Activated effector memory CD4-positive, alpha-beta T cell treated with Interleukin-2 at 50 U/mL for 16 hours (primary cell): ENCODE measurements around the gene TOP3A.

ENCODE experiments used
- DNase-seq: peaks from one replicate; pipeline ENCODE4 v3.0.0-alpha.2; 2020

The TOP3A gene

GRCh38 chr17:18278867-18279266, 35.9 kb downstream of the TOP3A start:
- DNase-seq, result no peak

- no peak for DNase-seq
These were observed 37.7 kb downstream of the TOP3A start for GRCh38 chr17:18277076-18277475.

GRCh38 chr17:18270046-18270931, 44.5 kb downstream of the TOP3A start:
- DNase-seq, result no peak

DNA sequence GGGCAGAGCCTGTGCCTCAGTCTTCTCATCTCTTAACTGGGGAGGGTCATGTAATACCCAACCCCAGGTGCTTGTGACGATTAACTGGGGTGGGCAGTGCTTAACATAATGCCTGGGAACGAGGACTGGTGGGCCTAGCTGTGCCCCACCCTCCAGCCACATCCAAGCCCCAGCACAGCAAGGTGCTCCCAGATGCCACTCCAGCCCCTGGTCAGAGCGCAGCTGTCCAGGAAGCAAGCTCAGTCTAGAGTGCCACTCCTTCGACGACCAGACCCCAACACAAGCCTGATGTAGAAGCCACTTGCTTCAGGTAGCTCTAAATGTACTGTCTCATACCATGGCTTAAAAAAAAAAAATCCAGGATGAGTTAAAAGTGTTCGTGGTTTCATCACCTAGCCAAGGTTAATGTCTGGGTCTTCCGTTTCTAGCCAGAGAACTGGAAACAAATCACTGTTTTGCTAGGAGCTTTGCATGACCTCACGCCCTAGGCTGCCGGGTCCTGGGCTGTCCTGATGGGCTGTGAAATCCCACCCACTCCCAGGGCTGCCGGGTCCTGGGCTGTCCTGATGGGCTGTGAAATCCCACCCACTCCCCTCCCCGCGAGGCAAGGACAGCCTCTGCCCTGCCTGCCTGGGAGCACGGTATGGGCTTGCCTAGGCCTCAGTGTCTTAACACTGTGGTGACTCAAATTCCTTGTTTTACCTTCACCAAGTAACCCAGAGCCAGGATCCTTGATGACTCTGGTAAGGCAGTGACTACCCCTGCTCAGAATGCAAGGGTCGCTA, 46.7 kb downstream of the TOP3A start:
- no peak for DNase-seq

DNA sequence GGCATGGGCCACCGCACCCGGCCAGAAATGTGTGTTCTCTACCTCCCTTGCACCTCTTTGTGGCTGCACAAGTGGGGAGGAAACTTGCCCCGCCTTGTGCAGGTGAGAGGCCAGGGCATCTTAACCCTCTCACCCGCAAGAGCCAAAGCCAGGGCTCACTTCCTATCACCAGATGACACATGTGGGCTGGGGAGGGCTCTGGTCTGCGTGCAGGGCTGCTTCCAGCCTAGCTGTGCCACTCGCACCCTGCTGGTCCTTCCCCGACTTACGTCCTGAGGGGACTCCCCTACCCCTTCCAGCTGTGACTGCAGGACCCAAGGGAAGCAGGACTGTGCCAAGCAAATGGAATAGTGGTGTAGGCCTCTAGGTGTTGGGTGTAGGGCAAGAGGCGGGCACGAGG, 47.4 kb downstream of the TOP3A start:
- no peak for DNase-seq

- no peak for DNase-seq
These were observed 50.7 kb downstream of the TOP3A start for GRCh38 chr17:18263885-18264682.

GRCh38 chr17:18262641-18263040, 52.2 kb downstream of the TOP3A start:
- DNase-seq, result no peak

DNA sequence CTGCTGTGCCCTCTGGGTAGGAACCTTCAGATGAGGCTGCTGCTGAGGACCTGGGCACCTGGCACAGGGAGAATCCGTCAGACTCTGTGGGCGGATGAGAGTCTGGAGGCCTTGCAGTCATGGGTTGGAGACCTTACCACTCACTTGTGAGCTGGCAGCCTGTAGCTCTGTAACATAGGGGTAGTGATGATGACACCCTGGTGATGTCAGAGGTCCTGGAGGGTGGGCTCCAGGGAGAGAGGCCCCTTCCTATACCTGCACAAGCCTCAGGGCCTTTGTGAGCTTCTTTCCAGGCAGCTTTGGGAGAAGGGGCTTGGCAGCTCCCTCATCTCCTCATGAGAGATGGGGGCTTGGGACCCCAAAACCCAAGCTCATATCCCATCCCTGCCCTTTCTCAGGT, 52.7 kb downstream of the TOP3A start:
- no peak for DNase-seq

- DNase-seq, result no peak
These were observed 53.1 kb downstream of the TOP3A start for GRCh38 chr17:18261659-18262058.

DNA sequence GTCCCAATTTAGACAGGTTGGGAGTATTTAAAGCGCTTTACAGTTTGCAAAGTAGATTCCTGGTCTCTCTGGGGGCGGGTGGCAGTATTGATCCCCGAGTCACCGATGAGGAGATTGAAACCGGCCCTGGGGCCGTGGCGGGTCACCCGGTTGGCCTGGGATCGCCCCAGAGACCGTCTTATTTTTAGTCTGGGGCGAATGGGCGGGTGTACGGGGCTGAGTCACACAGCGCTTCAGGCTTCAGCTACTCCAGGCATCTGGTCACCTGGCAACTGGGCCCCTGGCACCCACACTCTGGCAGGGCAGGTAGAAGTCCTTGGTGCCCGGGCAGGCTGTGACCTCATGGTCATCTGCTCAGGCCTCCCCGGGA, 53.7 kb downstream of the TOP3A start:
- no peak for DNase-seq

DNA sequence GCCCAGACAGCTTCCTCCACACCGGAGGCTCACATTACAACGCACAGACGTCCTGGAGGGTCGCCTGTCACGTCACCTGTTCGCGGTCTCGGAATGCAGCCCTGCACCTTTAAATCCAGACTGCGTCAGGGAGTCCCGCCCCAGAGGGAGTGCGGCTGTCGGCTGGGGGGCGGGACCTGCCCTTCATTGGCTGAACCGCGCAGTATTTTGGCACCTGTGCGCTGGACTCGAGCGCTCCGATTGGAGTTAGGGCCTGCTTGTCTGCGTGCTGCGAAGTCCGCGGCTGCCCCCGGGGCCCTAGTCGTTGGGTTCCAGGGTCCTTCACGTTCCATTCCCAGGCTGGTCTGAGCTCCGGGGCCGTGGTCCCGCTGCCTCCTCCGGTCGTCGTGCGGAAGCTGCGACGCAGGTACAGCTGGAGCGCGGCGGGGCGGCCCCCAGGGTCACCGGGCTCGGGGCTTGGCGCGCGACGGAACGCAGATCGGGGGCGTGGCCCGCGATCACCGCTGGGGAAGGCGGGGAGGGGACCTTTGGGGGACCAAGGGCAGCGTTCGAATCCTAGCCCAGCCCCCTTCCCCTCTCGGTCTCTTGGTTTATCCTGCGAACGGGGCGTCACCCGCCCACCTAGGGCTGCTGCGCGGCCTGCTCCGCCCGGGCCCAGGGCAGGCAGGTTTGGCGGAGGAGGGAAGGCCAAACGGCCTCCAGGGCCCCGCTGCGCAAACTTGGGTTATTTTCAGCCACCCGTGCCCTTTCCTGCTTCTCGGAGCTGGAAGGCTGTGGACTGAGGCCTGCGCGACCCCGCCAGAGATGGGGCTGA, 54.3 kb downstream of the TOP3A start, which contains the start of gene MIEF2:
TSS of gene MIEF2 (plus strand) at position 331 of the 814 bp plus-strand sequence. CDS start 2,059 bp downstream, outside the sequence.
- peak; percentile 90 for DNase-seq

DNA sequence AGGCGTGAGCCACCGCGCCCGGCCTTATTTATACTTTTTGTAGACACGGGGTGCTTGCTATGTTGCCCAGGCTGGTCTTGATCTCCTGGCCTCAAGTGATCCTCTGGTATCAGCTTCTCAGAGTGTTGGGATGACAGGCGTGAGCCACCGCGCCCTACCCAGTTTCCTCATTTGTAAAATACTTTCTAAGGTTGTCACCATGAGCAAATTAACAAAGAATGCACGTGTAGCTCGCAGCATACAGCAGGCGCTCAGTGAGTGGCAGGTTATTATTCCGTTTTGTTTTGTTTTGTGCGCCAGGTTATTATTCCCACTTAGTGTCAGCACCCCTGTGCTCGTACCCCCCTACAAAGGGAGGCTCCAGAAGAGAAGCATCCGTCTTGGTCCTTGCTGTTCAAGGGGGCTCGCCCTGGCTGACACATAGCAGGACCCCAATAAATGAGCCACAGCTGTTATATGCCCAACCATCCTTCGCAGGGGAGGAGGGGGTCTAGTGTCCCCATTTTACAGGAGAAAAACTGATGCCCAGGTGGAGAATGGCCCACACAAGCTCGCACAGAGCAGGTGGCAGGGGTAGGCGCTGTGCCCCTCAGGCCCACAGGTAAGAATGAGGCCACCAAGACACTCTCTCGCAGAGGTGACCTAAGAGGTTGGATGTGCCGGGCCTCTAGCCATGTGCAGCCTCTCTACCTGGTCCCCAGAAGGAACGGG, 55.0 kb downstream of the TOP3A start:
- no peak for DNase-seq

- DNase-seq, result peak; percentile 46
These were observed 56.3 kb downstream of the TOP3A start, which contains the start of gene FLII for GRCh38 chr17:18258356-18259038. FLII (minus strand) TSS chr17:18258738; CDS start chr17:18258690, 48 bp downstream.

- DNase-seq, result peak; percentile 28
These were observed 56.8 kb downstream of the TOP3A start for GRCh38 chr17:18257982-18258355.

GRCh38 chr17:18257268-18257981, 57.4 kb downstream of the TOP3A start:
- DNase-seq, result peak; percentile 9

- no peak for DNase-seq
These were observed 58.0 kb downstream of the TOP3A start for GRCh38 chr17:18256776-18257175.

DNA sequence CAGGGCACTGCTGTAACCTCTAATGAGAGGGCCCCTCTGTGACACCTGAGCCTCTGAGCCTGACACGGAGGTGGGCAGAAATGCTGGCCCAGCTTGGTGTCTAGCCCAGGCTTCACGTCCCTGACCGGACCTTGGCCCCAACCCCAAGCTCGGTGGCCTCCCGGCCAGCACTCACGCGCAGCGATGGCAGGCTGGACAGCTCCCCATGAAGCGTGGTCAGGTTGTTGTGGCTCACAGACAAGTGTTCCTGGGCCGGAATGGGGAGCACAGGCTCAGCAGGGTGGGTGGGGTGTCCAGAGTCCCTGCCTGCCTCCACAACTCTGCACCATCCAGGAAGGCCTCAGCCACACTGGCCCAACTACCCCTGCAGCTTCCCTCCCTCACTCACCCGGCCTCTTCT, 58.4 kb downstream of the TOP3A start:
- DNase-seq, result no peak

GRCh38 chr17:18254888-18255649, 59.7 kb downstream of the TOP3A start:
- no peak for DNase-seq
